PFSK-1 (cell line): ENCODE results near the gene UNC45A.

ENCODE experiments used
- FOXP2 ChIP-seq: optimal IDR thresholded peaks from 2 replicates; pipeline ENCODE3; 2011; ENCODE audit warnings: borderline replicate concordance, control low read depth, inconsistent platforms; ENCODE audit not compliant: insufficient read depth; ENCODE audit errors: extremely low read length, extremely low read depth
- POLR2AphosphoS5 ChIP-seq: IDR thresholded peaks from 2 replicates; pipeline ENCODE4 v1.6.1; 2012; ENCODE audit warnings: low read depth, mild to moderate bottlenecking, control low read depth, low read length, moderate library complexity
- SIN3A ChIP-seq: IDR thresholded peaks from 2 replicates; pipeline ENCODE4 v1.6.1; 2012; ENCODE audit warnings: mild to moderate bottlenecking, low read length, moderate library complexity, borderline replicate concordance; ENCODE audit not compliant: insufficient read depth
- TAF1 ChIP-seq: IDR thresholded peaks from 2 replicates; pipeline ENCODE4 v1.6.1; 2012; ENCODE audit warnings: low read length, control low read depth, borderline replicate concordance; ENCODE audit not compliant: insufficient read depth
- TF ChIP-seq, protein P1 (sequence below), 2 experiments: IDR thresholded peaks; 2 replicates each; pipeline versions ENCODE4 v1.6.1 to v1.8.0; 2011 to 2012; ENCODE audit warnings: low read depth in 2 of 2, low read length in 2 of 2, control low read depth in 1 of 2, inconsistent platforms in 1 of 2, mild to moderate bottlenecking in 1 of 2, moderate library complexity in 1 of 2; ENCODE audit not compliant: insufficient read depth in 1 of 2

DNA sequence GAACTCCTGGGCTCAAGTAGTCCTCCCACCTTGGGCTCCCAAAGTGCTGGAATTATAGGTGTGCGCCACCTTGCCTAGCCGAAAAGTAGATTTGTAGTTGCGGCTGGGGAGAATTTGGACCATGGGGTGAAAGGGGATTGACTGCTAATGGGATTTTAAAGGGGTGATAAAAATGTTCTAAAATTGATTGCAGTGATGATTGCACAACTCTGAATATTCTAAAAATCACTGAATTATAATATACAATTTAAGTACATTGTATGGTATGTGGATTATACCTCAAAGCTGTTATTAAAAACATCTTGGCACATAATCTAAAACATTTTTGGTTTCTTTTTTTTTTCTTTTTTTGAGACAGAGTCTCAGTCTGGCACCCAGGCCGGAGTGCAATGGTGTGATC is 55.4 kb downstream of the UNC45A start:
- TF ChIP-seq, protein P1, sequence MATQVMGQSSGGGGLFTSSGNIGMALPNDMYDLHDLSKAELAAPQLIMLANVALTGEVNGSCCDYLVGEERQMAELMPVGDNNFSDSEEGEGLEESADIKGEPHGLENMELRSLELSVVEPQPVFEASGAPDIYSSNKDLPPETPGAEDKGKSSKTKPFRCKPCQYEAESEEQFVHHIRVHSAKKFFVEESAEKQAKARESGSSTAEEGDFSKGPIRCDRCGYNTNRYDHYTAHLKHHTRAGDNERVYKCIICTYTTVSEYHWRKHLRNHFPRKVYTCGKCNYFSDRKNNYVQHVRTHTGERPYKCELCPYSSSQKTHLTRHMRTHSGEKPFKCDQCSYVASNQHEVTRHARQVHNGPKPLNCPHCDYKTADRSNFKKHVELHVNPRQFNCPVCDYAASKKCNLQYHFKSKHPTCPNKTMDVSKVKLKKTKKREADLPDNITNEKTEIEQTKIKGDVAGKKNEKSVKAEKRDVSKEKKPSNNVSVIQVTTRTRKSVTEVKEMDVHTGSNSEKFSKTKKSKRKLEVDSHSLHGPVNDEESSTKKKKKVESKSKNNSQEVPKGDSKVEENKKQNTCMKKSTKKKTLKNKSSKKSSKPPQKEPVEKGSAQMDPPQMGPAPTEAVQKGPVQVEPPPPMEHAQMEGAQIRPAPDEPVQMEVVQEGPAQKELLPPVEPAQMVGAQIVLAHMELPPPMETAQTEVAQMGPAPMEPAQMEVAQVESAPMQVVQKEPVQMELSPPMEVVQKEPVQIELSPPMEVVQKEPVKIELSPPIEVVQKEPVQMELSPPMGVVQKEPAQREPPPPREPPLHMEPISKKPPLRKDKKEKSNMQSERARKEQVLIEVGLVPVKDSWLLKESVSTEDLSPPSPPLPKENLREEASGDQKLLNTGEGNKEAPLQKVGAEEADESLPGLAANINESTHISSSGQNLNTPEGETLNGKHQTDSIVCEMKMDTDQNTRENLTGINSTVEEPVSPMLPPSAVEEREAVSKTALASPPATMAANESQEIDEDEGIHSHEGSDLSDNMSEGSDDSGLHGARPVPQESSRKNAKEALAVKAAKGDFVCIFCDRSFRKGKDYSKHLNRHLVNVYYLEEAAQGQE (IDR thresholded peaks at IDR 0.05; ENCODE audit: insufficient read depth in 1 of 2, low read depth in 2 of 2, low read length in 2 of 2), result no peak
- TF ChIP-seq FOXP2 (no peak), POLR2AphosphoS5 (no peak), SIN3A (no peak), TAF1 (no peak)
